IMR-90 (cell line): ENCODE measurements around the gene PLEKHB1. TPM values are rescaled to one million over a fixed set of nuclear protein-coding genes. Genes with fewer than 3 reads are reported as not detected.

Experiments used
- ATAC-seq: fragments of 200-7000 bp; cut with Tn5 transposase; 2 replicates; pipeline ENCODE4 v1.9.1; 2020; ENCODE audit warnings: low read depth, mild to moderate bottlenecking, moderate library complexity
- BruUV-seq: library from RNA; stranded (reverse); fragments of 400-500 nt; replicated peaks from 2 replicates; lab custom pipeline; 2021; lab: Mats Ljungman, UMichigan
- CTCF ChIA-PET: fragments of 300-600 bp; formaldehyde crosslinking; extraction: SDS; loops from one replicate; lab custom pipeline; 2021; ENCODE audit warnings: antibody characterized with exemption; lab: Yijun Ruan, JAX
- POLR2A ChIA-PET: fragments of 300-600 bp; sonication (Branson Sonifier 250); formaldehyde crosslinking; loops from one replicate; lab custom pipeline; 2022; ENCODE audit warnings: antibody characterized with exemption; ENCODE audit not compliant: unreplicated experiment; lab: Charles Lee
- DNase-seq: peaks from one replicate; pipeline ENCODE4 v3.0.0; 2013
- H2AFZ ChIP-seq: replicated peaks from 2 replicates; pipeline ENCODE3; 2013; ENCODE audit warnings: low read length, mild to moderate bottlenecking; ENCODE audit not compliant: poor library complexity
- H2AK5ac ChIP-seq: 2 replicates; pipeline ENCODE4 v1.6.1; 2013; ENCODE audit warnings: low read depth, low read length, inconsistent platforms
- H2AK9ac ChIP-seq: replicated peaks from 2 replicates; pipeline ENCODE3; 2013; ENCODE audit warnings: mild to moderate bottlenecking, low read depth, low read length, moderate library complexity; ENCODE audit not compliant: poor library complexity
- H2BK120ac ChIP-seq: 2 replicates; pipeline ENCODE4 v1.6.1; 2013; ENCODE audit warnings: low read depth, low read length, inconsistent platforms
- H2BK15ac ChIP-seq: 3 replicates; pipeline ENCODE4 v1.6.1; 2013; ENCODE audit warnings: low read depth, low read length, inconsistent platforms
- H2BK20ac ChIP-seq: 2 replicates; pipeline ENCODE4 v1.6.1; 2013; ENCODE audit warnings: low read depth, mild to moderate bottlenecking, inconsistent platforms, low read length, moderate library complexity
- H2BK5ac ChIP-seq: 2 replicates; pipeline ENCODE4 v1.6.1; 2013; ENCODE audit warnings: mild to moderate bottlenecking, low read depth, low read length, inconsistent platforms; ENCODE audit not compliant: poor library complexity, severe bottlenecking
- H3K14ac ChIP-seq: replicated peaks from 2 replicates; pipeline ENCODE4 v1.6.1; 2013; ENCODE audit warnings: low read depth, low read length, inconsistent platforms
- H3K18ac ChIP-seq: 2 replicates; pipeline ENCODE4 v1.6.1; 2013; ENCODE audit warnings: low read depth, low read length, control low read depth
- H3K23ac ChIP-seq: 2 replicates; pipeline ENCODE4 v1.6.1; 2013; ENCODE audit warnings: low read depth, low read length, inconsistent platforms
- H3K27ac ChIP-seq: 2 replicates; pipeline ENCODE4 v1.5.1; 2013; ENCODE audit warnings: mild to moderate bottlenecking, control low read depth, low read length; ENCODE audit not compliant: insufficient read depth
- H3K27me3 ChIP-seq: 2 replicates; pipeline ENCODE4 v1.6.1; 2013; ENCODE audit warnings: low read length; ENCODE audit not compliant: control insufficient read depth, insufficient read depth
- H3K36me3 ChIP-seq: 2 replicates; pipeline ENCODE4 v1.6.1; 2013; ENCODE audit warnings: low read length, mixed read lengths; ENCODE audit not compliant: control insufficient read depth, insufficient read depth
- H3K4ac ChIP-seq: 2 replicates; pipeline ENCODE4 v1.6.1; 2013; ENCODE audit warnings: low read depth, low read length, inconsistent platforms
- H3K4me1 ChIP-seq: 2 replicates; pipeline ENCODE4 v1.6.1; 2013; ENCODE audit warnings: low read length, mixed read lengths; ENCODE audit not compliant: control insufficient read depth, insufficient read depth
- H3K4me2 ChIP-seq: 2 replicates; pipeline ENCODE4 v1.6.1; 2013; ENCODE audit warnings: low read depth, mild to moderate bottlenecking, control low read depth, low read length, moderate library complexity
- H3K4me3 ChIP-seq: 2 replicates; pipeline ENCODE4 v1.5.1; 2013; ENCODE audit warnings: low read depth, mild to moderate bottlenecking, control low read depth, low read length, moderate library complexity; ENCODE audit not compliant: insufficient read depth
- H3K56ac ChIP-seq: 2 replicates; pipeline ENCODE4 v1.6.1; 2013; ENCODE audit warnings: low read length, inconsistent platforms; ENCODE audit not compliant: insufficient read depth; ENCODE audit errors: extremely low read depth
- H3K79me1 ChIP-seq, 2 experiments: 2 replicates each; pipeline ENCODE4 v1.6.1; 2013; ENCODE audit warnings: low read length in 2 of 2, inconsistent platforms in 1 of 2, low read depth in 1 of 2
- H3K9ac ChIP-seq: 2 replicates; pipeline ENCODE4 v1.6.1; 2013; ENCODE audit warnings: low read depth, low read length, control low read depth
- H3K9me1 ChIP-seq: 2 replicates; pipeline ENCODE4 v1.6.1; 2013; ENCODE audit warnings: low read length, inconsistent platforms; ENCODE audit not compliant: insufficient read depth
- H3K9me3 ChIP-seq: 2 replicates; pipeline ENCODE4 v1.6.1; 2013; ENCODE audit warnings: low read length; ENCODE audit not compliant: control insufficient read depth, insufficient read depth
- H4K20me1 ChIP-seq: 2 replicates; pipeline ENCODE4 v1.6.1; 2013; ENCODE audit warnings: low read length, inconsistent platforms; ENCODE audit not compliant: insufficient read depth
- H4K5ac ChIP-seq: 2 replicates; pipeline ENCODE4 v1.6.1; 2013; ENCODE audit warnings: mild to moderate bottlenecking, low read depth, low read length, control low read depth
- H4K8ac ChIP-seq, 2 experiments: 2 replicates each; pipeline ENCODE4 v1.6.1; 2013; ENCODE audit warnings: low read depth in 2 of 2, low read length in 2 of 2, control low read depth in 1 of 2, inconsistent platforms in 1 of 2
- H4K91ac ChIP-seq: 2 replicates; pipeline ENCODE4 v1.6.1; 2013; ENCODE audit warnings: low read depth, low read length, inconsistent platforms; ENCODE audit not compliant: insufficient read depth
- BHLHE40 ChIP-seq: fragments of 150-350 bp; IDR thresholded peaks from 2 replicates; pipeline ENCODE4 v1.6.1; 2016; ENCODE audit warnings: mild to moderate bottlenecking, low read depth, low read length
- CEBPB ChIP-seq: IDR thresholded peaks from 2 replicates; pipeline ENCODE4 v1.6.1; 2012; ENCODE audit warnings: low read depth, low read length, improper control_type of control experiment
- CHD1 ChIP-seq: IDR thresholded peaks from 2 replicates; pipeline ENCODE4 v1.6.1; 2012; ENCODE audit warnings: low read depth, low read length, improper control_type of control experiment
- FOS ChIP-seq: fragments of 150-350 bp; IDR thresholded peaks from 2 replicates; pipeline ENCODE4 v1.6.1; 2016; ENCODE audit warnings: low read depth, low read length
- MAFK ChIP-seq: IDR thresholded peaks from 2 replicates; pipeline ENCODE4 v1.6.1; 2012; ENCODE audit warnings: low read depth, low read length, improper control_type of control experiment
- MAZ ChIP-seq: IDR thresholded peaks from 2 replicates; pipeline ENCODE4 v1.6.1; 2012; ENCODE audit warnings: low read depth, mild to moderate bottlenecking, low read length, improper control_type of control experiment, moderate library complexity, borderline replicate concordance
- NFE2L2 ChIP-seq: fragments of 150-350 bp; IDR thresholded peaks from 2 replicates; pipeline ENCODE4 v1.6.1; 2016; ENCODE audit warnings: low read depth, mild to moderate bottlenecking, low read length
- POLR2A ChIP-seq: IDR thresholded peaks from 2 replicates; pipeline ENCODE4 v1.6.1; 2012; ENCODE audit warnings: mild to moderate bottlenecking, low read depth, low read length
- RAD21 ChIP-seq: IDR thresholded peaks from 2 replicates; pipeline ENCODE4 v1.6.1; 2012; ENCODE audit warnings: low read length, improper control_type of control experiment
- RFX5 ChIP-seq: IDR thresholded peaks from 2 replicates; pipeline ENCODE4 v1.8.0; 2012; ENCODE audit warnings: low read depth, mild to moderate bottlenecking, low read length, moderate library complexity
- SMC3 ChIP-seq: fragments of 150-350 bp; IDR thresholded peaks from 2 replicates; pipeline ENCODE4 v1.6.1; 2016; ENCODE audit warnings: low read depth, mild to moderate bottlenecking, antibody characterized with exemption, low read length, moderate library complexity
- WGBS, 2 experiments: methylation state at CpG; one replicate each; pipeline versions ENCODE4 v1.1.5 to v1.1.7; 2013; ENCODE audit warnings: missing lambda C conversion rate in 2 of 2; ENCODE audit not compliant: insufficient read length in 1 of 2; ENCODE audit errors: extremely low coverage in 2 of 2; 5-methylcytosine and 5-hydroxymethylcytosine counted together
- dilution Hi-C: fragments of 300-500 bp; cut with HindIII; formaldehyde crosslinking; loops from one replicate; pipeline ENCODE4 v1.14.3; 2018; ENCODE audit warnings: low sequenced_read_pairs; ENCODE audit not compliant: unreplicated experiment
- in situ Hi-C: fragments of 300-500 bp; cut with MboI; formaldehyde crosslinking; loops from 3 replicates; pipeline ENCODE4 v1.14.3; 2019; ENCODE audit warnings: low sequenced_read_pairs, inconsistent platforms, mixed read lengths
- intact Hi-C: fragments of 100-400 bp; cut with micrococcal nuclease; formaldehyde crosslinking; loops from 2 replicates; pipeline ENCODE4 v1.10.0; 2022
- polyA plus RNA-seq, 3 experiments: library from polyadenylated mRNA; depleted of rRNA; stranded (reverse); fragments of >200 nt; gene quantifications; 2 replicates each; pipeline ENCODE4 v1.2.3, GENCODE V29; 2012; ENCODE audit warnings: low replicate concordance in 1 of 3
- total RNA-seq: library from RNA; depleted of rRNA; stranded (reverse); fragments of >200 nt; gene quantifications from 2 replicates; pipeline ENCODE4 v1.2.3, GENCODE V29; 2012
- TF ChIP-seq, protein P1 (sequence below): fragments of 150-350 bp; IDR thresholded peaks from 2 replicates; pipeline ENCODE4 v1.6.1; 2016; ENCODE audit warnings: low read depth, mild to moderate bottlenecking, low read length, moderate library complexity, borderline replicate concordance
- TF ChIP-seq, protein P2 (sequence below): fragments of 150-350 bp; IDR thresholded peaks from 2 replicates; pipeline ENCODE4 v1.6.1; 2017; ENCODE audit warnings: mild to moderate bottlenecking, antibody characterized with exemption, low read length, low read depth

The PLEKHB1 gene
- total and polyA plus RNA-seq, 2 of the 4 experiments (the other 2 are of a cell fraction): 0.36 to 0.86 TPM

DNA sequence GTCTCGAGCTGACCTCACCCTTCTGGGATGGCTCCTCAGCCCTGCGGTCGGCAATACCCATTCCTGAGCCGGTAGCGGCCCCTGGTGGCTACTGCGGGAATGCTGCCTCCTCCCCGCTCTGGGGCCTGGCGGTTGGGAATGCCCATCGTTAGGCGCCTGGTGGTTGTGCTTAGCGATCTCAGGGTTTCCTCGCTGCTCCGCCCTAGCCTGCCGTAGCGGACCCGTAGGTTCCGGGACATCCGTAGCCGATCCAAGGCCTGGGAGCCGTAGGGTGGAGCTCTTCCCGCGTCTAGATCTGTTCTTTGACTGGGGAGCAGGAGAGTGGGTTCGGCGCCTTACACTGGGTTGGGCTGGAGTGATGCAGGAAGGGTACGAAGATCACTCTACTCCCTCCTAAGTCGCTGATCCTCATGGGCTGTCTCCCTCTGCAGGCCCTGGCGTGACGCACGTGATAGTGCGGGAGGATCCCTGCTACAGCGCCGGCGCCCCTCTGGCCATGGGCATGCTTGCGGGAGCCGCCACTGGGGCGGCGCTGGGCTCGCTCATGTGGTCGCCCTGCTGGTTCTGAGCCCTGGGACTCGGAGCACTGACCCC lies 14.8 kb downstream of the PLEKHB1 start (continued):
- TF ChIP-seq MAFK (no peak), CEBPB (no peak)

DNA sequence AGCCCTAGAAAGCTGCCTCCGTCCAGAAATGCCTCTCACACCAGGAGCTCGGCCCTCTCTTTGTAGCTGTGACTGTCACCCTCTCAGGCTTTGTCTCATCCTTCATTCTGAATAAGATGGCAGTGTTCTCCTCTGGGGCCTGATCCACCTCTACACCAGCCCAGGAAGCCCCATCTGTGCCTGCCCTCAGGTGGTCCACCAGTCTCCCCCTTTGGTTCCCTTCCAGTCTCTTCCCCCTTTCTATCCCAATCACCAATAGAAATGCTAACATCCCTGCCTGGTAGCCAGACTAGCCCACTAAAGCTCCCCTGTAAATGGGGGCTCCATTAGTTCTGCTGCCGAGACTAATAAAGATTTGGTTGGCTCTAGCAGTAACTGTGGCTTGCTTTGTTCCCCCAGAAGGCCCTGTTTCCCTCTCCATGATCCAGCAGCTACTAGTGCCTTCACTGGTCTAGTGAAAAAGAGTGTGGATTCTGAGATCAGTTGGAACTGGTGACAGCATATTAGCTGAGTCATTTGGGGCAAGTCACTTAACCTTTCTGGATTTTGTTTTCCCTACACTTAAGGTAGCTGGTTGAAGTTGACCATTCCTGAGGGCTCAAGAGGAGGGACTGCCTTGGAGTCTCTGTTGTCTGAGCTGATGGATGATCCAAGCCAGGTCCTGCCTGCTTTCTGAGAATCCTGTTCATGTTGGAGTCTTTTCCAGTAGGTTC lies 16.2 kb downstream of the PLEKHB1 start:
- dilution Hi-C loops: no loop called here
- in situ Hi-C loops: loop anchor here (5.0 kb wide), 1 partner anchor 35 kb away; no protein-coding TSS in a partner anchor
- Histone ChIP-seq H3K4ac (no peak overlapping the region), H2BK20ac (no peak overlapping the region), H2AK9ac (no peak overlapping the region), H3K9ac (no peak overlapping the region), H3K27me3 (no peaks in the 10 kb centered on the region), H2BK15ac (no peak overlapping the region), H3K4me2 (no peak overlapping the region), H3K79me1 (no peaks in the 10 kb centered on the region), H2AFZ (no peak overlapping the region), H4K91ac (no peak overlapping the region), H4K8ac (no peak overlapping the region), H3K27ac (no peak overlapping the region), H3K9me3 (no peaks in the 10 kb centered on the region), H2AK5ac (no peak overlapping the region), H3K4me3 (no peak overlapping the region), H3K36me3 (no peaks in the 10 kb centered on the region), H3K9me1 (peaks cover 4% of the 10 kb centered on the region; the same call in 1 of the 2 replicates), H4K20me1 (no peaks in the 10 kb centered on the region), H3K4me1 (peaks cover 3% of the 10 kb centered on the region; the same call in 1 of the 2 replicates), H2BK5ac (no peak overlapping the region), H2BK120ac (no peak overlapping the region), H3K14ac (no peak overlapping the region), H3K56ac (no peak overlapping the region), H3K18ac (no peak overlapping the region), H3K23ac (no peak overlapping the region), H4K5ac (no peak overlapping the region)
- no TSS peak for BruUV-seq
- DNase-seq (peak; percentile 47), ATAC-seq (no peak)
- ChIA-PET CTCF (interaction anchor here (0.6 to 4.8 kb wide), 3 partner anchors 36 to 312 kb away, joined by 3 to 31 read pairs (median 4); no protein-coding TSS in a partner anchor), POLR2A (interaction anchor here (0.5 kb wide), 1 partner anchor 354 kb away, joined by 3 read pairs; no protein-coding TSS in a partner anchor)
- intact Hi-C loops: no loop called here
- 80% methylated on average over 1 of the region's 3 CpGs; no CpG with 5 or more reads in 1 of the 2 experiments for WGBS, 2 experiments
- no peak for TF ChIP-seq CEBPB
- TF ChIP-seq BHLHE40: no peak
- no peak; the same call in 1 of the 2 replicates for TF ChIP-seq NFE2L2
- no peak for TF ChIP-seq RAD21
- no peak for TF ChIP-seq MAFK
- TF ChIP-seq SMC3: no peak
- TF ChIP-seq, protein P1, sequence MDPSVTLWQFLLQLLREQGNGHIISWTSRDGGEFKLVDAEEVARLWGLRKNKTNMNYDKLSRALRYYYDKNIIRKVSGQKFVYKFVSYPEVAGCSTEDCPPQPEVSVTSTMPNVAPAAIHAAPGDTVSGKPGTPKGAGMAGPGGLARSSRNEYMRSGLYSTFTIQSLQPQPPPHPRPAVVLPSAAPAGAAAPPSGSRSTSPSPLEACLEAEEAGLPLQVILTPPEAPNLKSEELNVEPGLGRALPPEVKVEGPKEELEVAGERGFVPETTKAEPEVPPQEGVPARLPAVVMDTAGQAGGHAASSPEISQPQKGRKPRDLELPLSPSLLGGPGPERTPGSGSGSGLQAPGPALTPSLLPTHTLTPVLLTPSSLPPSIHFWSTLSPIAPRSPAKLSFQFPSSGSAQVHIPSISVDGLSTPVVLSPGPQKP: no peak
- TF ChIP-seq FOS: no peak
- no peak for TF ChIP-seq POLR2A
- no peak for TF ChIP-seq CHD1
- TF ChIP-seq RFX5: no peak
- TF ChIP-seq MAZ: no peak
- TF ChIP-seq, protein P2, sequence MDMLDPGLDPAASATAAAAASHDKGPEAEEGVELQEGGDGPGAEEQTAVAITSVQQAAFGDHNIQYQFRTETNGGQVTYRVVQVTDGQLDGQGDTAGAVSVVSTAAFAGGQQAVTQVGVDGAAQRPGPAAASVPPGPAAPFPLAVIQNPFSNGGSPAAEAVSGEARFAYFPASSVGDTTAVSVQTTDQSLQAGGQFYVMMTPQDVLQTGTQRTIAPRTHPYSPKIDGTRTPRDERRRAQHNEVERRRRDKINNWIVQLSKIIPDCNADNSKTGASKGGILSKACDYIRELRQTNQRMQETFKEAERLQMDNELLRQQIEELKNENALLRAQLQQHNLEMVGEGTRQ: no peak
